ENCODE results near the gene SFXN5. TPM values are rescaled to one million over a fixed set of nuclear protein-coding genes. Genes with fewer than 3 reads are reported as not detected.

The SFXN5 gene
- total RNA-seq, 1 experiment from 2014 or later: 25.9 TPM

- ChIA-PET POLR2A (no interaction called here), CTCF (interaction anchor here (0.8 to 2.0 kb wide), 7 partner anchors 11 to 279 kb away, joined by 3 to 7 read pairs (median 3); partner anchors contain the start of gene SPR)
- peaks cover 24% of the 10 kb centered on the region for H3K4me1 Mint-ChIP-seq
- H3K27ac Mint-ChIP-seq: no peak overlapping the region
- peaks cover 94% of the 10 kb centered on the region for H3K27me3 Mint-ChIP-seq (ENCODE audit: low read depth)
- ATAC-seq: no peak
- no peaks in the 10 kb centered on the region for H3K36me3 Mint-ChIP-seq
- TF ChIP-seq NFATC4 (CRISPR knock-in tag; IDR thresholded peaks at IDR 0.05) (no peak), ZSCAN18 (CRISPR knock-in tag; IDR thresholded peaks at IDR 0.05) (no peak), ZNF423 (CRISPR knock-in tag; IDR thresholded peaks at IDR 0.05) (no peak), NR1H2 (CRISPR knock-in tag; IDR thresholded peaks at IDR 0.05) (no peak), ATF1 (CRISPR knock-in tag; IDR thresholded peaks at IDR 0.05) (no peak), NFE2L1 (CRISPR knock-in tag; IDR thresholded peaks at IDR 0.05) (no peak), ZNF671 (CRISPR knock-in tag; IDR thresholded peaks at IDR 0.05) (no peak), FOXJ3 (CRISPR knock-in tag; IDR thresholded peaks at IDR 0.05; ENCODE audit: borderline replicate concordance) (no peak)
- H3K9me3 Mint-ChIP-seq: no peaks in the 10 kb centered on the region
- DNase-seq (ENCODE audit: low spot score): no peak
- H3K4me3 Mint-ChIP-seq: no peak overlapping the region
Observed at GRCh38 chr2:72898585-72898906, 173.0 kb downstream of the SFXN5 start.

GRCh38 chr2:72897785-72898584 is 173.5 kb downstream of the SFXN5 start:
- no peaks in the 10 kb centered on the region for H3K36me3 Mint-ChIP-seq
- H3K4me3 Mint-ChIP-seq: no peak overlapping the region
- peaks cover 88% of the 10 kb centered on the region for H3K27me3 Mint-ChIP-seq (ENCODE audit: low read depth)
- CTCF ChIA-PET: interaction anchor here (0.8 to 2.0 kb wide), 7 partner anchors 10 to 279 kb away, joined by 3 to 7 read pairs (median 3); partner anchors contain the start of gene SPR
- H3K9me3 Mint-ChIP-seq: no peaks in the 10 kb centered on the region
- H3K4me1 Mint-ChIP-seq: peaks cover 30% of the 10 kb centered on the region
- no peak overlapping the region for H3K27ac Mint-ChIP-seq
- ATAC-seq (no peak), DNase-seq (ENCODE audit: low spot score) (no peak)
- TF ChIP-seq AFF4 (CRISPR knock-in tag; IDR thresholded peaks at IDR 0.05; ENCODE audit: borderline replicate concordance): no peak
- no peak for TF ChIP-seq ATF6 (CRISPR knock-in tag; IDR thresholded peaks at IDR 0.05)
- TF ChIP-seq CBFB (CRISPR knock-in tag; IDR thresholded peaks at IDR 0.05; ENCODE audit: low read depth): no peak
- no peak for TF ChIP-seq GTF2I (CRISPR knock-in tag; conservative IDR thresholded peaks at IDR 0.05)
- no peak for TF ChIP-seq IRF2 (CRISPR knock-in tag; IDR thresholded peaks at IDR 0.05; ENCODE audit: borderline replicate concordance, low read depth)
- no peak for TF ChIP-seq ZNF263 (CRISPR knock-in tag; IDR thresholded peaks at IDR 0.05; ENCODE audit: low read depth)
- no peak for TF ChIP-seq HMGA2 (CRISPR knock-in tag; IDR thresholded peaks at IDR 0.05)
- POLR2A ChIA-PET: no interaction called here

GRCh38 chr2:72896446-72896845 is 175.1 kb downstream of the SFXN5 start:
- H3K27ac Mint-ChIP-seq: no peak overlapping the region
- no peaks in the 10 kb centered on the region for H3K9me3 Mint-ChIP-seq
- H3K4me1 Mint-ChIP-seq: peaks cover 30% of the 10 kb centered on the region
- H3K4me3 Mint-ChIP-seq: no peak overlapping the region
- no peak for DNase-seq (ENCODE audit: low spot score)
- H3K27me3 Mint-ChIP-seq (ENCODE audit: low read depth): peaks cover 74% of the 10 kb centered on the region
- ChIA-PET POLR2A (interaction anchor here (1.0 kb wide), 1 partner anchor 24 kb away, joined by 3 read pairs; no protein-coding TSS in a partner anchor), CTCF (interaction anchor here (1.3 to 7.4 kb wide), 12 partner anchors 9 to 296 kb away, joined by 3 to 218 read pairs (median 89); partner anchors contain the start of genes EMX1 and SPR)
- no peaks in the 10 kb centered on the region for H3K36me3 Mint-ChIP-seq
- ATAC-seq: no peak
- TF ChIP-seq SOX15 (CRISPR knock-in tag; IDR thresholded peaks at IDR 0.05) (no peak), ZBTB21 (CRISPR knock-in tag; IDR thresholded peaks at IDR 0.05; ENCODE audit: borderline replicate concordance) (no peak), PRRX2 (CRISPR knock-in tag; IDR thresholded peaks at IDR 0.05) (no peak), NFE2L1 (CRISPR knock-in tag; IDR thresholded peaks at IDR 0.05) (no peak), HMGXB4 (CRISPR knock-in tag; IDR thresholded peaks at IDR 0.05) (no peak), MYBL2 (CRISPR knock-in tag; IDR thresholded peaks at IDR 0.05) (no peak), ETV6 (CRISPR knock-in tag; IDR thresholded peaks at IDR 0.05) (no peak), E2F5 (CRISPR knock-in tag; IDR thresholded peaks at IDR 0.05) (no peak), ZNF263 (CRISPR knock-in tag; IDR thresholded peaks at IDR 0.05; ENCODE audit: low read depth) (no peak), ATF1 (CRISPR knock-in tag; IDR thresholded peaks at IDR 0.05) (no peak), NFYB (CRISPR knock-in tag; conservative IDR thresholded peaks at IDR 0.05; ENCODE audit: low read depth) (no peak), NR1H2 (CRISPR knock-in tag; IDR thresholded peaks at IDR 0.05) (no peak)
